Keratinocyte (primary cell): ENCODE results near the gene CAMK2G. TPM values are rescaled to one million over a fixed set of nuclear protein-coding genes. Genes with fewer than 3 reads are reported as not detected.
"Not testable (repeated sequence)": the region's sequence is repeated elsewhere in the genome, so short reads cannot be mapped to it uniquely, and the experiment has no call there.

Source experiments
- DNase-seq: peaks from one replicate; pipeline ENCODE4 v3.0.0-alpha.2; 2011; ENCODE audit warnings: low read depth, missing footprints, low spot score
- FAIRE-seq: peaks from 2 replicates; lab custom pipeline; 2011; peaks lifted over from hg19 to GRCh38; lab: Jason Lieb, UNC
- H2AFZ ChIP-seq: 2 replicates; pipeline ENCODE4 v1.6.0; 2012; ENCODE audit warnings: low read length, control low read depth, inconsistent platforms; ENCODE audit not compliant: control insufficient read depth
- H3K27ac ChIP-seq: 2 replicates; pipeline ENCODE4 v1.5.1; 2011; ENCODE audit warnings: low read length; ENCODE audit not compliant: control insufficient read depth, insufficient read depth
- H3K27me3 ChIP-seq: 3 replicates; pipeline ENCODE4 v1.6.0; 2011; ENCODE audit warnings: low read length; ENCODE audit not compliant: control insufficient read depth, insufficient read depth; ENCODE audit errors: extremely low read depth
- H3K36me3 ChIP-seq, 2 experiments: 2 replicates in 1 of 2; 3 replicates in 1 of 2; pipeline ENCODE4 v1.5.1; 2011; ENCODE audit warnings: low read length in 2 of 2, mild to moderate bottlenecking in 1 of 2; ENCODE audit not compliant: control insufficient read depth in 2 of 2, insufficient read depth in 2 of 2; ENCODE audit errors: extremely low read depth in 1 of 2
- H3K4me1 ChIP-seq: 3 replicates; pipeline ENCODE4 v1.5.1; 2011; ENCODE audit warnings: low read length; ENCODE audit not compliant: control insufficient read depth, insufficient read depth; ENCODE audit errors: extremely low read depth
- H3K4me2 ChIP-seq: 3 replicates; pipeline ENCODE4 v1.6.0; 2011; ENCODE audit warnings: low read depth, low read length; ENCODE audit not compliant: control insufficient read depth, insufficient read depth; ENCODE audit errors: extremely low read depth
- H3K4me3 ChIP-seq, 3 experiments: fragments of 200-600 bp in 1 of 3; sonication (generic) in 1 of 3; 2 replicates in 2 of 3; 3 replicates in 1 of 3; pipeline ENCODE4 v1.5.1; 2011 to 2016; ENCODE audit warnings: low read length in 3 of 3, mild to moderate bottlenecking in 3 of 3, control low read depth in 2 of 3, inconsistent platforms in 1 of 3, low read depth in 1 of 3, mixed read lengths in 1 of 3, mixed run types in 1 of 3, moderate library complexity in 1 of 3; ENCODE audit not compliant: control insufficient read depth in 2 of 3, insufficient read depth in 2 of 3; ENCODE audit errors: extremely low read depth in 1 of 3
- H3K79me2 ChIP-seq: 2 replicates; pipeline ENCODE4 v1.6.0; 2012; ENCODE audit warnings: low read length; ENCODE audit not compliant: control insufficient read depth, insufficient read depth
- H3K9ac ChIP-seq: 3 replicates; pipeline ENCODE4 v1.6.0; 2011; ENCODE audit warnings: low read length; ENCODE audit not compliant: control insufficient read depth, insufficient read depth; ENCODE audit errors: extremely low read depth
- H3K9me1 ChIP-seq: 3 replicates; pipeline ENCODE4 v1.6.0; 2011; ENCODE audit warnings: low read length; ENCODE audit not compliant: control insufficient read depth, insufficient read depth; ENCODE audit errors: extremely low read depth
- H3K9me3 ChIP-seq: 2 replicates; pipeline ENCODE4 v1.5.1; 2012; ENCODE audit warnings: low read depth, low read length; ENCODE audit not compliant: control insufficient read depth
- H4K20me1 ChIP-seq: 3 replicates; pipeline ENCODE4 v1.6.0; 2011; ENCODE audit warnings: low read length; ENCODE audit not compliant: control insufficient read depth, insufficient read depth; ENCODE audit errors: extremely low read depth
- EZH2 ChIP-seq: IDR thresholded peaks from one replicate; pipeline ENCODE4 v1.6.1; 2012; ENCODE audit warnings: inconsistent platforms, mild to moderate bottlenecking, low read length, moderate library complexity
- dilution Hi-C: fragments of 300-500 bp; cut with MboI; formaldehyde crosslinking; loops from one replicate; pipeline ENCODE4 v1.7.0; 2020; ENCODE audit warnings: low sequenced_read_pairs; ENCODE audit not compliant: extremely low pct_ligation_motif_present
- polyA plus RNA-seq, 5 experiments: library from polyadenylated mRNA; depleted of rRNA in 3 of 5; stranded (reverse) in 3 of 5; stranded (forward) in 1 of 5; unstranded in 1 of 5; fragments of >200 nt; gene quantifications; 1 replicate in 1 of 5; 2 replicates in 3 of 5; 3 replicates in 1 of 5; pipeline versions ENCODE4 v1.2.1 to v1.2.3, GENCODE V29; 2011 to 2012; ENCODE audit warnings: missing spikeins in 2 of 5, low read depth in 1 of 5, low replicate concordance in 1 of 5
- TF ChIP-seq, protein P1 (sequence below), 3 experiments: IDR thresholded peaks in 1 of 3; conservative IDR thresholded peaks in 1 of 3; optimal IDR thresholded peaks in 1 of 3; 2 replicates in 2 of 3; 3 replicates in 1 of 3; pipeline versions ENCODE3 to v1.5.1; 2011; ENCODE audit warnings: low read length in 3 of 3, mild to moderate bottlenecking in 3 of 3, moderate library complexity in 2 of 3, control low read depth in 1 of 3, inconsistent platforms in 1 of 3; ENCODE audit not compliant: insufficient read depth in 2 of 3; ENCODE audit errors: extremely low read depth in 1 of 3

Gene CAMK2G
- polyA plus RNA-seq, 1 donor (not counting 4 experiments of a cell fraction or from before 2014, with no cell fraction given): 17.6 TPM

DNA sequence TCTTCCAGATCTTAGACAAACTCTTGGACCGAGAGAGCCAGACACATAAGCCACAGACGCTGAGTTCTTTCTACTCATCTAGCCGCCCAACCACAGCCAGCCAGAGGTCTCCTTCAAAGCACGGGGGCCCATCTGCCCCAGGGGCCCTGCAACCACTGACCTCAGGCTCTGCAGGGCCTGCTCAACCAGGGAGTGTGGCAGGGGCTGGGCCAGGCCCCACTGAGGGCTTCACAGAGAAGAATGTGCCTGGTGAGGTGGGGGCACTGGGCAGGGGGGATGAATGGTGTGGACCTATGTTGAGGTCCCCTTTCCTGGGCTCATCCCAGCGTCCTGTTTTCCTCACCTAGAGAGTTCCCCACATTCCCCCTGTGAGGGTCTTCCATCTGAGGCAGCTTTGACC is 77.6 kb downstream of the CAMK2G start:
- no peak overlapping the region for H3K4me2 ChIP-seq
- peaks cover 3% of the 10 kb centered on the region for H3K9me1 ChIP-seq
- TF ChIP-seq, protein P1, sequence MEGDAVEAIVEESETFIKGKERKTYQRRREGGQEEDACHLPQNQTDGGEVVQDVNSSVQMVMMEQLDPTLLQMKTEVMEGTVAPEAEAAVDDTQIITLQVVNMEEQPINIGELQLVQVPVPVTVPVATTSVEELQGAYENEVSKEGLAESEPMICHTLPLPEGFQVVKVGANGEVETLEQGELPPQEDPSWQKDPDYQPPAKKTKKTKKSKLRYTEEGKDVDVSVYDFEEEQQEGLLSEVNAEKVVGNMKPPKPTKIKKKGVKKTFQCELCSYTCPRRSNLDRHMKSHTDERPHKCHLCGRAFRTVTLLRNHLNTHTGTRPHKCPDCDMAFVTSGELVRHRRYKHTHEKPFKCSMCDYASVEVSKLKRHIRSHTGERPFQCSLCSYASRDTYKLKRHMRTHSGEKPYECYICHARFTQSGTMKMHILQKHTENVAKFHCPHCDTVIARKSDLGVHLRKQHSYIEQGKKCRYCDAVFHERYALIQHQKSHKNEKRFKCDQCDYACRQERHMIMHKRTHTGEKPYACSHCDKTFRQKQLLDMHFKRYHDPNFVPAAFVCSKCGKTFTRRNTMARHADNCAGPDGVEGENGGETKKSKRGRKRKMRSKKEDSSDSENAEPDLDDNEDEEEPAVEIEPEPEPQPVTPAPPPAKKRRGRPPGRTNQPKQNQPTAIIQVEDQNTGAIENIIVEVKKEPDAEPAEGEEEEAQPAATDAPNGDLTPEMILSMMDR (optimal IDR thresholded peaks at IDR 0.05 in 1 of 3, IDR thresholded peaks at IDR 0.05 in 1 of 3, conservative IDR thresholded peaks at IDR 0.05 in 1 of 3; ENCODE audit: extremely low read depth in 1 of 3, insufficient read depth in 2 of 3, low read length in 3 of 3): no peak
- TF ChIP-seq EZH2: no peak
- no peak overlapping the region for H3K27ac ChIP-seq
- no peak overlapping the region for H2AFZ ChIP-seq
- peaks cover 4% of the 10 kb centered on the region for H4K20me1 ChIP-seq
- no peak for FAIRE-seq
- no peaks in the 10 kb centered on the region for H3K9me3 ChIP-seq
- H3K9ac ChIP-seq: no peak overlapping the region
- no peak overlapping the region for H3K4me3 ChIP-seq
- peaks cover 52 to 58% of the 10 kb centered on the region in 2 experiments for H3K36me3 ChIP-seq
- no peaks in the 10 kb centered on the region for H3K4me1 ChIP-seq
- no peaks in the 10 kb centered on the region for H3K79me2 ChIP-seq
- H3K27me3 ChIP-seq: no peaks in the 10 kb centered on the region
- no peak for DNase-seq
- dilution Hi-C loops: no loop called here

DNA sequence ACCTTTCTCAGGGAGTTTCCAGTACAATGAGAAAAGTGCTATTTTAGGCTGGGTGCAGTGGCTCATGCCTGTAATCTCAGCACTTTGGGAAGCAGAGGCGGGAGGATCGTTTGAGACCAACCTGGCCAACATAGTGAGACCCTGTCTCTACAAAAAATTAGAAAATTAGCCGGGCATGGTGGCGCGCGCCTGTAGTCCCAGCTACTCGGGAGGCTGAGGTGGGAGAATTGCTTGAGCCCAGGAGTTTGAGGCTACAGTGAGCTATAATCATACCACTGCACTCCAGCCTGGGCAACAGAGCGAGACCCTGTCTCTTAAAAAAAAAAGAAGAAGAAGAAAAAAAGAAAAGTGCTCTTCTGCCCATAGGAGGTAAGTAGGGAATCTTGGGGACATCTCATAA is 78.3 kb downstream of the CAMK2G start:
- H3K79me2 ChIP-seq, H3K9me3 ChIP-seq, H2AFZ ChIP-seq, H3K4me1 ChIP-seq, FAIRE-seq, H4K20me1 ChIP-seq, H3K9me1 ChIP-seq, H3K27ac ChIP-seq, H3K9ac ChIP-seq, H3K4me2 ChIP-seq, dilution Hi-C loops, H3K4me3 ChIP-seq, H3K27me3 ChIP-seq, DNase-seq: not testable (repeated sequence)
- H3K36me3 ChIP-seq: peaks cover 49 to 63% of the 10 kb centered on the region in 2 experiments

DNA sequence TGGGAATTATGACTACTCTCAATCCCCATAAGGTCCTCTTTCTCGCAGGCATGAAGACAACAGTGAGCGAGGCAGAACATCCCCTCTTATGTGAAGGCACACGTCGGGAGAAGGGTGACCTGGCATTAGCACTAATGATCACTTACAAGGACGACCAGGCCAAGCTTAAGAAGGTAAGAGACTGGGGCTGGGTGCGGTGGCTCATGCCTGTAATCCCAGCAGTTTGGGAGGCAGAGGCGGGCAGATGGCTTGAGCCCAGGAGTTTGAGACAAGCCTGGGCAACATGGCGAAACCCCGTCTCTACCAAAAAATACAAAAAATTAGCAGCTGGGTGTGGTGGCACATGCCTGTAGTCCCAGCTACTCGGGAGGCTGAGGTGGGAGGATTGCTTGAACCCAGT is 78.9 kb downstream of the CAMK2G start:
- DNase-seq, H4K20me1 ChIP-seq, H3K9me3 ChIP-seq, H3K27me3 ChIP-seq, H3K4me2 ChIP-seq, H3K79me2 ChIP-seq, H3K4me3 ChIP-seq, H3K9ac ChIP-seq, H3K4me1 ChIP-seq, H3K27ac ChIP-seq, FAIRE-seq, H2AFZ ChIP-seq, H3K9me1 ChIP-seq, dilution Hi-C loops: not testable (repeated sequence)
- peaks cover 51 to 64% of the 10 kb centered on the region in 2 experiments for H3K36me3 ChIP-seq
